ENCODE data around the gene C1orf210. TPM values are rescaled to one million over a fixed set of nuclear protein-coding genes. Genes with fewer than 3 reads are reported as not detected.

Gene C1orf210
- total and polyA plus RNA-seq, 2 of the 13 experiments (the other 11 are each of a cell fraction or from before 2014, with no cell fraction given) = 0.49 to 5.1 TPM

DNA sequence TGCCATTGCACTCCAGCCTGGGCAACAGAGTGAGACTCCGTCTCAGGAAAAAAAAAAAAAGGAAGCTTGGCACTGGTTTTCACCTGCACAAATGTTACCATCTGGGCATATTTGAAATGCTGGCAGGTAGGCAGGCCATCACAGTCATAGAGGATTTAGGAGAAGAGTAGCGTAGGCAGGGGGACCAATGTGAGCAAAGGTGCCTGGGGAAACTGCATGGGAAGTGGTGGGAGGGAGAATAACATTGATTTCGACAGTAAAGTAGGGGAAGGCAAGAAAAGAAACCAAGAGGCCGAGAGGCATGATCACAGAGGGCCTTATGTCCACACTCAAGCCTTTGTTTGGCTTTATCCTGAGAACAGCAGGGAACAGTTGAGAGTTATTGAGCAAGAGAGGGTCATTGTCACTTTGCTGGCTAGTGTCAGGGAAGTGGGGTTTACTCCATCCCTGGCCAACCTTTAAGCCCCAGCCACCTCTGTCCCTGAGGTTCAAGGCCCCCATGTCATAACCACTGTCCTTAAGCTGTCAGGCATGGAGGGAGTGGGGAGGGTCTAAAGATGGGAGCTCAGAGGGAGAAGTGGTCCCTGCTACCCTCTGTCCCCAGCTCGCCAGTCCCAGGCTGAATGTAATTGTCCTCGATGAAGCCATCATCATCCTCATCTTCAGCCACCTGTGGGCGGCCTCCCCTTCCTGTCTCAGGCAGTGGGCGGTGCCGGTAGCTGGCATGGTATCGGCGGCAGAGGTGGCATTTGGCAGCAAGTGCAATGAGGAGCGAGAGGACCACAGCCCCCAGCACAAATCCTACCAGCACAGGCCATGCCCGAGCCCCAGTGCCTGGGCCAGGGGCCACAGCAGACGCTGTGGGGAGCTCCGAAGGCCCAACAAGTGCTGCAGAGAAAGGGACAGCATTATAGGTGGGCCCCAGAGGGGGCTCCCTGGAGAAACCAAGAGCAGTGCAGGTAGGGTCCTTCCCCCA lies 2.9 kb downstream of the C1orf210 start (continued):
- TF ChIP-seq MAFK (conservative IDR thresholded peaks at IDR 0.05 in 1 of 2, IDR thresholded peaks at IDR 0.05 in 1 of 2; ENCODE audit: low read length in 2 of 2) (no peak), ZSCAN21 (CRISPR knock-in tag; IDR thresholded peaks at IDR 0.05; ENCODE audit: borderline replicate concordance) (no peak; the same call in 1 of the 2 replicates), ZNF205 (CRISPR knock-in tag; IDR thresholded peaks at IDR 0.05) (0 out of 2 replicates have a peak, but pooled peaks have one; percentile 75), ZEB1 (IDR thresholded peaks at IDR 0.05; ENCODE audit: insufficient replicate concordance, low read depth) (no peak), ZNF367 (CRISPR knock-in tag; IDR thresholded peaks at IDR 0.05; ENCODE audit: borderline replicate concordance) (no peak), SMC3 (IDR thresholded peaks at IDR 0.05; ENCODE audit: low read length) (0 out of 2 replicates have a peak, but pooled peaks have one; percentile 10), ZFY (CRISPR knock-in tag; IDR thresholded peaks at IDR 0.05) (peak; percentile 57; the same call in 1 of the 2 replicates), SIX1 (CRISPR knock-in tag; IDR thresholded peaks at IDR 0.05; ENCODE audit: borderline replicate concordance) (no peak), NFE2 (CRISPR knock-in tag; IDR thresholded peaks at IDR 0.05) (no peak), HOXA5 (CRISPR knock-in tag; IDR thresholded peaks at IDR 0.05) (no peak), SP2 (CRISPR knock-in tag; IDR thresholded peaks at IDR 0.05) (no peak), SP5 (CRISPR knock-in tag; IDR thresholded peaks at IDR 0.05; ENCODE audit: borderline replicate concordance, low read depth) (peak; percentile 40; the same call in 1 of the 2 replicates), ESRRA (CRISPR knock-in tag; IDR thresholded peaks at IDR 0.05; ENCODE audit: low read depth) (no peak), FOXA3 (CRISPR knock-in tag; IDR thresholded peaks at IDR 0.05) (peak; percentile 79), SOX13 (IDR thresholded peaks at IDR 0.05) (peak; percentile 95), SOX13 (CRISPR knock-in tag; conservative IDR thresholded peaks at IDR 0.05 in 1 of 2, IDR thresholded peaks at IDR 0.05 in 1 of 2) (peak in 1 of 2 experiments; percentile 99; a peak in 2 of 4 replicates), ZNF160 (CRISPR knock-in tag; IDR thresholded peaks at IDR 0.05) (no peak), CBX5 (CRISPR knock-in tag; IDR thresholded peaks at IDR 0.05; ENCODE audit: borderline replicate concordance) (peak; percentile 46; the same call in 1 of the 2 replicates), ZNF652 (CRISPR knock-in tag; IDR thresholded peaks at IDR 0.05; ENCODE audit: borderline replicate concordance, low read depth) (no peak), ZNF703 (CRISPR knock-in tag; IDR thresholded peaks at IDR 0.05; ENCODE audit: borderline replicate concordance) (no peak), SOX5 (CRISPR knock-in tag; IDR thresholded peaks at IDR 0.05; ENCODE audit: borderline replicate concordance) (peak; percentile 98)
- TF ChIP-seq, protein P1, sequence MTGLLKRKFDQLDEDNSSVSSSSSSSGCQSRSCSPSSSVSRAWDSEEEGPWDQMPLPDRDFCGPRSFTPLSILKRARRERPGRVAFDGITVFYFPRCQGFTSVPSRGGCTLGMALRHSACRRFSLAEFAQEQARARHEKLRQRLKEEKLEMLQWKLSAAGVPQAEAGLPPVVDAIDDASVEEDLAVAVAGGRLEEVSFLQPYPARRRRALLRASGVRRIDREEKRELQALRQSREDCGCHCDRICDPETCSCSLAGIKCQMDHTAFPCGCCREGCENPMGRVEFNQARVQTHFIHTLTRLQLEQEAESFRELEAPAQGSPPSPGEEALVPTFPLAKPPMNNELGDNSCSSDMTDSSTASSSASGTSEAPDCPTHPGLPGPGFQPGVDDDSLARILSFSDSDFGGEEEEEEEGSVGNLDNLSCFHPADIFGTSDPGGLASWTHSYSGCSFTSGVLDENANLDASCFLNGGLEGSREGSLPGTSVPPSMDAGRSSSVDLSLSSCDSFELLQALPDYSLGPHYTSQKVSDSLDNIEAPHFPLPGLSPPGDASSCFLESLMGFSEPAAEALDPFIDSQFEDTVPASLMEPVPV (CRISPR knock-in tag; IDR thresholded peaks at IDR 0.05) = peak; percentile 55; the same call in 1 of the 2 replicates
- TF ChIP-seq, protein P2, sequence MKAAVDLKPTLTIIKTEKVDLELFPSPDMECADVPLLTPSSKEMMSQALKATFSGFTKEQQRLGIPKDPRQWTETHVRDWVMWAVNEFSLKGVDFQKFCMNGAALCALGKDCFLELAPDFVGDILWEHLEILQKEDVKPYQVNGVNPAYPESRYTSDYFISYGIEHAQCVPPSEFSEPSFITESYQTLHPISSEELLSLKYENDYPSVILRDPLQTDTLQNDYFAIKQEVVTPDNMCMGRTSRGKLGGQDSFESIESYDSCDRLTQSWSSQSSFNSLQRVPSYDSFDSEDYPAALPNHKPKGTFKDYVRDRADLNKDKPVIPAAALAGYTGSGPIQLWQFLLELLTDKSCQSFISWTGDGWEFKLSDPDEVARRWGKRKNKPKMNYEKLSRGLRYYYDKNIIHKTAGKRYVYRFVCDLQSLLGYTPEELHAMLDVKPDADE (CRISPR knock-in tag; IDR thresholded peaks at IDR 0.05) = no peak
- TF ChIP-seq, protein P3, sequence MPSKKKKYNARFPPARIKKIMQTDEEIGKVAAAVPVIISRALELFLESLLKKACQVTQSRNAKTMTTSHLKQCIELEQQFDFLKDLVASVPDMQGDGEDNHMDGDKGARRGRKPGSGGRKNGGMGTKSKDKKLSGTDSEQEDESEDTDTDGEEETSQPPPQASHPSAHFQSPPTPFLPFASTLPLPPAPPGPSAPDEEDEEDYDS (CRISPR knock-in tag; IDR thresholded peaks at IDR 0.05) = no peak; the same call in 1 of the 2 replicates
- TF ChIP-seq, protein P4, sequence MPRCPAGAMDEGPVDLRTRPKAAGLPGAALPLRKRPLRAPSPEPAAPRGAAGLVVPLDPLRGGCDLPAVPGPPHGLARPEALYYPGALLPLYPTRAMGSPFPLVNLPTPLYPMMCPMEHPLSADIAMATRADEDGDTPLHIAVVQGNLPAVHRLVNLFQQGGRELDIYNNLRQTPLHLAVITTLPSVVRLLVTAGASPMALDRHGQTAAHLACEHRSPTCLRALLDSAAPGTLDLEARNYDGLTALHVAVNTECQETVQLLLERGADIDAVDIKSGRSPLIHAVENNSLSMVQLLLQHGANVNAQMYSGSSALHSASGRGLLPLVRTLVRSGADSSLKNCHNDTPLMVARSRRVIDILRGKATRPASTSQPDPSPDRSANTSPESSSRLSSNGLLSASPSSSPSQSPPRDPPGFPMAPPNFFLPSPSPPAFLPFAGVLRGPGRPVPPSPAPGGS (CRISPR knock-in tag; IDR thresholded peaks at IDR 0.05) = no peak
